PC-9 (cell line): Measurements from ENCODE around the gene UIMC1. TPM values are rescaled to one million over a fixed set of nuclear protein-coding genes. Genes with fewer than 3 reads are reported as not detected.

Experiments used
- BruUV-seq: library from RNA; stranded (reverse); fragments of 400-500 nt; replicated peaks from 2 replicates; lab custom pipeline; 2021; lab: Mats Ljungman, UMichigan
- CTCF ChIA-PET: fragments of 300-600 bp; sonication (Branson Sonifier 250); formaldehyde crosslinking; loops from one replicate; lab custom pipeline; 2022; ENCODE audit warnings: antibody characterized with exemption; lab: Charles Lee
- POLR2A ChIA-PET: fragments of 300-600 bp; sonication (Branson Sonifier 250); formaldehyde crosslinking; loops from one replicate; lab custom pipeline; 2022; ENCODE audit warnings: antibody characterized with exemption; ENCODE audit not compliant: unreplicated experiment; lab: Charles Lee
- DNase-seq, 2 experiments: peaks; one replicate each; pipeline versions ENCODE4 v3.0.0 to v3.0.0-alpha.2; 2015 to 2022; ENCODE audit warnings: mixed read lengths in 1 of 2
- H2AFZ ChIP-seq: fragments of 200-600 bp; sonication (generic); 2 replicates; pipeline ENCODE4 v1.8.1; 2017; ENCODE audit warnings: antibody characterized with exemption
- H3F3A ChIP-seq: fragments of 200-600 bp; sonication (generic); 2 replicates; pipeline ENCODE4 v1.8.1; 2017; ENCODE audit warnings: antibody characterized with exemption, mild to moderate bottlenecking, low read depth; ENCODE audit not compliant: insufficient read depth
- H3K27ac ChIP-seq: fragments of 200-600 bp; sonication (generic); 2 replicates; pipeline ENCODE4 v1.6.1; 2016; ENCODE audit warnings: mixed run types
- H3K27me3 ChIP-seq: fragments of 200-600 bp; sonication (generic); 2 replicates; pipeline ENCODE4 v1.6.1; 2016; ENCODE audit warnings: low read depth, mixed run types; ENCODE audit not compliant: insufficient read depth
- H3K36me3 ChIP-seq: fragments of 200-600 bp; sonication (generic); 2 replicates; pipeline ENCODE4 v1.6.1; 2016; ENCODE audit warnings: low read depth, mixed run types
- H3K4me1 ChIP-seq: fragments of 200-600 bp; sonication (generic); replicated peaks from 2 replicates; pipeline ENCODE4 v1.6.1; 2016; ENCODE audit warnings: mixed run types; ENCODE audit not compliant: insufficient read depth
- H3K4me2 ChIP-seq: fragments of 200-600 bp; sonication (generic); 2 replicates; pipeline ENCODE4 v1.6.1; 2017; ENCODE audit warnings: mixed run types
- H3K4me3 ChIP-seq: fragments of 200-600 bp; sonication (generic); 2 replicates; pipeline ENCODE4 v1.6.1; 2016; ENCODE audit warnings: mixed run types
- H3K79me2 ChIP-seq: fragments of 200-600 bp; sonication (generic); 2 replicates; pipeline ENCODE4 v1.6.1; 2017; ENCODE audit warnings: low read depth, mixed run types
- H3K9me2 ChIP-seq: fragments of 200-600 bp; sonication (generic); 2 replicates; pipeline ENCODE4 v1.8.1; 2017; ENCODE audit warnings: mild to moderate bottlenecking; ENCODE audit not compliant: insufficient read depth
- H3K9me3 ChIP-seq: fragments of 200-600 bp; sonication (generic); 2 replicates; pipeline ENCODE4 v1.8.1; 2016; ENCODE audit warnings: low read depth; ENCODE audit not compliant: insufficient read depth
- H4K20me1 ChIP-seq: fragments of 200-600 bp; sonication (generic); 2 replicates; pipeline ENCODE4 v1.8.1; 2017; ENCODE audit not compliant: insufficient read depth
- CTCF ChIP-seq: fragments of 200-600 bp; sonication (generic); conservative IDR thresholded peaks from 2 replicates; pipeline ENCODE4 v1.6.1; 2017; ENCODE audit warnings: mixed run types, antibody characterized with exemption, mild to moderate bottlenecking, moderate library complexity
- EZH2 ChIP-seq: fragments of 200-600 bp; sonication (generic); IDR thresholded peaks from 2 replicates; pipeline ENCODE4 v1.8.0; 2017; ENCODE audit warnings: antibody characterized with exemption, low read depth
- intact Hi-C: fragments of 100-400 bp; cut with micrococcal nuclease; formaldehyde crosslinking; loops from one replicate; pipeline ENCODE4 v1.10.0; 2022; ENCODE audit not compliant: unreplicated experiment
- total RNA-seq: library from RNA; stranded (reverse); gene quantifications from 2 replicates; pipeline ENCODE4 v1.2.3, GENCODE V29; 2021

Gene UIMC1
- total RNA-seq, 1 experiment from 2014 or later = 48.3 TPM

GRCh38 chr5:176877793-176878331 lies 128.7 kb downstream of the UIMC1 start:
- no peaks in the 10 kb centered on the region for H3K27me3 ChIP-seq
- no peak overlapping the region for H3K27ac ChIP-seq
- intact Hi-C loops = no loop called here
- no TSS peak for BruUV-seq
- no peak overlapping the region for H3K4me3 ChIP-seq
- ChIA-PET CTCF (no interaction called here), POLR2A (no interaction called here)
- no peak for DNase-seq
- no peaks in the 10 kb centered on the region for H3F3A ChIP-seq
- H3K36me3 ChIP-seq = no peaks in the 10 kb centered on the region
- H3K9me3 ChIP-seq = no peaks in the 10 kb centered on the region
- no peaks in the 10 kb centered on the region for H3K4me1 ChIP-seq
- H3K79me2 ChIP-seq = no peaks in the 10 kb centered on the region
- no peak overlapping the region for H2AFZ ChIP-seq
- no peak overlapping the region for H3K4me2 ChIP-seq
- H4K20me1 ChIP-seq = no peaks in the 10 kb centered on the region
- no peak for TF ChIP-seq EZH2
- no peak for TF ChIP-seq CTCF
- H3K9me2 ChIP-seq = no peaks in the 10 kb centered on the region

GRCh38 chr5:176876506-176877431 lies 129.8 kb downstream of the UIMC1 start:
- intact Hi-C loops = no loop called here
- H3K36me3 ChIP-seq = no peaks in the 10 kb centered on the region
- H4K20me1 ChIP-seq = no peaks in the 10 kb centered on the region
- H3K4me2 ChIP-seq = no peak overlapping the region
- POLR2A ChIA-PET = no interaction called here
- no peak for DNase-seq
- H3K9me2 ChIP-seq = no peaks in the 10 kb centered on the region
- H3K9me3 ChIP-seq = no peaks in the 10 kb centered on the region
- no peaks in the 10 kb centered on the region for H3K27me3 ChIP-seq
- CTCF ChIA-PET = interaction anchor here (0.6 kb wide), 1 partner anchor 22 kb away, joined by 3 read pairs; the partner anchor contains the start of gene HK3
- no peaks in the 10 kb centered on the region for H3K4me1 ChIP-seq
- H2AFZ ChIP-seq = no peak overlapping the region
- no TSS peak for BruUV-seq
- no peak overlapping the region for H3K27ac ChIP-seq
- no peaks in the 10 kb centered on the region for H3K79me2 ChIP-seq
- no peak overlapping the region for H3K4me3 ChIP-seq
- H3F3A ChIP-seq = no peaks in the 10 kb centered on the region
- no peak for TF ChIP-seq EZH2
- TF ChIP-seq CTCF = no peak

GRCh38 chr5:176875783-176876505 lies 130.6 kb downstream of the UIMC1 start:
- Histone ChIP-seq H3K4me2 (no peak overlapping the region), H3K4me1 (no peaks in the 10 kb centered on the region), H3K27me3 (no peaks in the 10 kb centered on the region), H2AFZ (no peak overlapping the region), H3K4me3 (no peak overlapping the region), H3K79me2 (no peaks in the 10 kb centered on the region), H3K27ac (no peak overlapping the region), H3K9me2 (no peaks in the 10 kb centered on the region), H3F3A (no peaks in the 10 kb centered on the region), H3K36me3 (no peaks in the 10 kb centered on the region), H3K9me3 (no peaks in the 10 kb centered on the region), H4K20me1 (no peaks in the 10 kb centered on the region)
- intact Hi-C loops = no loop called here
- TF ChIP-seq CTCF = no peak
- no peak for TF ChIP-seq EZH2
- DNase-seq = no peak
- POLR2A ChIA-PET = interaction anchor here (0.7 kb wide), 1 partner anchor 95 kb away, joined by 4 read pairs; no protein-coding TSS in a partner anchor
- CTCF ChIA-PET = interaction anchor here (0.6 kb wide), 2 partner anchors 23 to 38 kb away, joined by 3 read pairs; partner anchors contain the start of gene HK3
- BruUV-seq = no TSS peak
